Activated naive CD8-positive, alpha-beta T cell treated with anti-CD3 and anti-CD28 coated beads, Interleukin-2, amount 50 U/mL, for 16 hours (primary cell): ENCODE results near the gene VMP1.
"Not testable (repeated sequence)": the region's sequence is repeated elsewhere in the genome, so short reads cannot be mapped to it uniquely, and the experiment has no call there.

ENCODE experiments used
- DNase-seq: peaks from one replicate; pipeline ENCODE4 v3.0.0-alpha.2; 2020; ENCODE audit warnings: low read depth, low spot score

Gene VMP1

GRCh38 chr17:59858932-59859331 is 151.5 kb downstream of the VMP1 start:
- no peak for DNase-seq

GRCh38 chr17:59859444-59860025 is 152.1 kb downstream of the VMP1 start:
- DNase-seq: no peak

- no peak for DNase-seq
Observed at GRCh38 chr17:59863616-59864015, 156.2 kb downstream of the VMP1 start.

GRCh38 chr17:59869941-59870218 is 162.4 kb downstream of the VMP1 start:
- no peak for DNase-seq

- no peak for DNase-seq
Observed at GRCh38 chr17:59870482-59870881, 163.0 kb downstream of the VMP1 start.

GRCh38 chr17:59872351-59872750 is 164.9 kb downstream of the VMP1 start:
- no peak for DNase-seq

GRCh38 chr17:59873414-59873813 is 166.0 kb downstream of the VMP1 start:
- DNase-seq: not testable (repeated sequence)

GRCh38 chr17:59874376-59874775 is 166.9 kb downstream of the VMP1 start:
- no peak for DNase-seq

- DNase-seq: no peak
Observed at GRCh38 chr17:59876107-59876506, 168.7 kb downstream of the VMP1 start.

GRCh38 chr17:59877965-59878364 is 170.5 kb downstream of the VMP1 start:
- no peak for DNase-seq

GRCh38 chr17:59878624-59879023 is 171.2 kb downstream of the VMP1 start:
- no peak for DNase-seq

- no peak for DNase-seq
Observed at GRCh38 chr17:59884861-59885260, 177.4 kb downstream of the VMP1 start.

- no peak for DNase-seq
Observed at GRCh38 chr17:59888145-59888750, 180.8 kb downstream of the VMP1 start.

GRCh38 chr17:59890720-59891119 is 183.3 kb downstream of the VMP1 start:
- DNase-seq: no peak
